ENCODE measurements around the gene TOM1L1. TPM values are rescaled to one million over a fixed set of nuclear protein-coding genes. Genes with fewer than 3 reads are reported as not detected.

The TOM1L1 gene
- total RNA-seq = 23.1 and 34.7 TPM in 2 replicates
- 28.4 and 34.5 TPM in 2 replicates for polyA plus RNA-seq
- polyA plus RNA-seq (2012) = 13.6 and 17.4 TPM in 2 replicates
- 1.4 and 10.8 TPM in 2 replicates for polyA minus RNA-seq (ENCODE audit: low replicate concordance)

GRCh38 chr17:54900457-54901229 is at the start of gene TOM1L1:
TSS of gene TOM1L1 (plus strand) at chr17:54900852. CDS start at chr17:54900866, 14 bp downstream.
- Histone ChIP-seq H3K4me3 (replicated peaks in 1 of 4; ENCODE audit: control extremely low read depth in 1 of 4, insufficient read depth in 1 of 4, low read depth in 3 of 4, low read length in 4 of 4) (peak within 1 kb of the TSS; percentile 66 to 78 (median 74)), H3K4me1 (ENCODE audit: control insufficient read depth, extremely low read depth, insufficient read depth, low read length) (peaks cover 2% of the 10 kb centered on the region), H3K36me3 (ENCODE audit: control insufficient read depth, insufficient read depth, low read length) (no peaks in the 10 kb centered on the region), H3K27ac (ENCODE audit: insufficient read depth, low read length) (no peak within 1 kb of the TSS), H2AFZ (ENCODE audit: low read length) (peak within 1 kb of the TSS; percentile 90), H3K4me2 (ENCODE audit: extremely low read depth, insufficient read depth, low read length) (peak within 1 kb of the TSS; percentile 84), H3K9ac (ENCODE audit: insufficient read depth, low read length) (peak within 1 kb of the TSS; percentile 65), H3K9me3 (ENCODE audit: control insufficient read depth, insufficient read depth, low read depth, low read length) (no peaks in the 10 kb centered on the region), H3K27me3 (ENCODE audit: control insufficient read depth, insufficient read depth, low read length) (peaks cover 9% of the 10 kb centered on the region), H3K79me2 (ENCODE audit: control insufficient read depth, insufficient read depth, low read length) (no peaks in the 10 kb centered on the region), H4K20me1 (ENCODE audit: control insufficient read depth, extremely low read depth, insufficient read depth, low read length) (no peaks in the 10 kb centered on the region)
- TF ChIP-seq EZH2 (IDR thresholded peaks at IDR 0.05; ENCODE audit: low read length, missing control alignments) (no peak), CTCF (conservative IDR thresholded peaks at IDR 0.05 in 1 of 2, IDR thresholded peaks at IDR 0.05 in 1 of 2; ENCODE audit: low read depth in 1 of 2, low read length in 2 of 2) (peak in 1 of 2 donors; percentile 3)
- peak; percentile 53 to 67 for DNase-seq (ENCODE audit: low read depth in 2 of 2)

- TF ChIP-seq CTCF (conservative IDR thresholded peaks at IDR 0.05 in 1 of 2, IDR thresholded peaks at IDR 0.05 in 1 of 2; ENCODE audit: low read depth in 1 of 2, low read length in 2 of 2) (no peak), EZH2 (IDR thresholded peaks at IDR 0.05; ENCODE audit: low read length, missing control alignments) (no peak)
- H3K79me2 ChIP-seq (ENCODE audit: control insufficient read depth, insufficient read depth, low read length) = no peaks in the 10 kb centered on the region
- H2AFZ ChIP-seq (ENCODE audit: low read length) = no peak overlapping the region
- H3K9me3 ChIP-seq (ENCODE audit: control insufficient read depth, insufficient read depth, low read depth, low read length) = no peaks in the 10 kb centered on the region
- H3K4me2 ChIP-seq (ENCODE audit: extremely low read depth, insufficient read depth, low read length) = no peak overlapping the region
- no peak for DNase-seq (ENCODE audit: low read depth in 2 of 2)
- no peaks in the 10 kb centered on the region for H3K36me3 ChIP-seq (ENCODE audit: control insufficient read depth, insufficient read depth, low read length)
- no peak overlapping the region for H3K9ac ChIP-seq (ENCODE audit: insufficient read depth, low read length)
- no peaks in the 10 kb centered on the region for H3K27me3 ChIP-seq (ENCODE audit: control insufficient read depth, insufficient read depth, low read length)
- H3K4me1 ChIP-seq (ENCODE audit: control insufficient read depth, extremely low read depth, insufficient read depth, low read length) = no peaks in the 10 kb centered on the region
- H3K4me3 ChIP-seq (replicated peaks in 1 of 4; ENCODE audit: control extremely low read depth in 1 of 4, insufficient read depth in 1 of 4, low read depth in 3 of 4, low read length in 4 of 4) = no peak overlapping the region
- no peaks in the 10 kb centered on the region for H4K20me1 ChIP-seq (ENCODE audit: control insufficient read depth, extremely low read depth, insufficient read depth, low read length)
- no peak overlapping the region for H3K27ac ChIP-seq (ENCODE audit: insufficient read depth, low read length)
Measured at GRCh38 chr17:54859187-54859586, 41.5 kb upstream of the TOM1L1 start.

GRCh38 chr17:54860617-54861470 is 39.8 kb upstream of the TOM1L1 start:
- Histone ChIP-seq H3K79me2 (ENCODE audit: control insufficient read depth, insufficient read depth, low read length) (no peaks in the 10 kb centered on the region), H3K4me2 (ENCODE audit: extremely low read depth, insufficient read depth, low read length) (no peak overlapping the region), H3K27ac (ENCODE audit: insufficient read depth, low read length) (no peak overlapping the region), H4K20me1 (ENCODE audit: control insufficient read depth, extremely low read depth, insufficient read depth, low read length) (no peaks in the 10 kb centered on the region), H3K9ac (ENCODE audit: insufficient read depth, low read length) (no peak overlapping the region), H3K27me3 (ENCODE audit: control insufficient read depth, insufficient read depth, low read length) (no peaks in the 10 kb centered on the region), H3K4me1 (ENCODE audit: control insufficient read depth, extremely low read depth, insufficient read depth, low read length) (no peaks in the 10 kb centered on the region), H3K36me3 (ENCODE audit: control insufficient read depth, insufficient read depth, low read length) (no peaks in the 10 kb centered on the region), H3K4me3 (replicated peaks in 1 of 4; ENCODE audit: control extremely low read depth in 1 of 4, insufficient read depth in 1 of 4, low read depth in 3 of 4, low read length in 4 of 4) (no peak overlapping the region), H3K9me3 (ENCODE audit: control insufficient read depth, insufficient read depth, low read depth, low read length) (no peaks in the 10 kb centered on the region), H2AFZ (ENCODE audit: low read length) (no peak overlapping the region)
- TF ChIP-seq CTCF (conservative IDR thresholded peaks at IDR 0.05 in 1 of 2, IDR thresholded peaks at IDR 0.05 in 1 of 2; ENCODE audit: low read depth in 1 of 2, low read length in 2 of 2) (no peak), EZH2 (IDR thresholded peaks at IDR 0.05; ENCODE audit: low read length, missing control alignments) (no peak)
- DNase-seq (ENCODE audit: low read depth in 2 of 2) = no peak
